SH-SY5Y (cell line): Measurements from ENCODE around the gene TULP1.

ENCODE experiments used
- GATA2 ChIP-seq: IDR thresholded peaks from 2 replicates; pipeline ENCODE4 v1.6.1; 2011; ENCODE audit warnings: mild to moderate bottlenecking, low read depth, low read length
- GATA3 ChIP-seq: IDR thresholded peaks from 2 replicates; pipeline ENCODE4 v1.6.1; 2011; ENCODE audit warnings: low read depth, mild to moderate bottlenecking, low read length, moderate library complexity

- TF ChIP-seq GATA2 (peak; percentile 58), GATA3 (no peak)
Measured at GRCh38 chr6:35492258-35492973, 20.3 kb downstream of the TULP1 start.
